Sigmoid colon (tissue), 7 donors: ENCODE data around the gene DHX16. TPM values are rescaled to one million over a fixed set of nuclear protein-coding genes. Genes with fewer than 3 reads are reported as not detected.

ENCODE experiments used
- DNase-seq: peaks from one replicate; pipeline ENCODE4 v3.0.0-alpha.2; 2019
- H3K27ac ChIP-seq, 4 donors: fragments of 200-600 bp; sonication (generic); one replicate each; pipeline ENCODE4 v1.5.1; 2016 to 2019; ENCODE audit warnings: mild to moderate bottlenecking in 1 of 4
- H3K27me3 ChIP-seq, 3 donors: fragments of 200-600 bp; sonication (generic); one replicate each; pipeline ENCODE4 v1.5.1; 2019; ENCODE audit warnings: mild to moderate bottlenecking in 1 of 3
- H3K36me3 ChIP-seq, 4 donors: fragments of 200-600 bp; sonication (generic); one replicate each; pipeline ENCODE4 v1.5.1; 2016 to 2019
- H3K4me1 ChIP-seq, 4 donors: fragments of 200-600 bp; sonication (generic); one replicate each; pipeline ENCODE4 v1.5.1; 2017 to 2019
- H3K4me3 ChIP-seq, 4 donors: fragments of 200-600 bp; sonication (generic); one replicate each; pipeline ENCODE4 v1.5.1; 2017 to 2019; ENCODE audit warnings: mild to moderate bottlenecking in 2 of 4, moderate library complexity in 1 of 4
- H3K9me3 ChIP-seq, 4 donors: fragments of 200-600 bp in 3 of 4; sonication (generic) in 3 of 4; one replicate each; pipeline versions ENCODE4 v1.5.1 to v1.6.1; 2013 to 2019
- EP300 ChIP-seq, 4 donors: sonication (generic); formaldehyde crosslinking; IDR thresholded peaks; one replicate each; pipeline ENCODE4 v1.6.1; 2017; ENCODE audit warnings: antibody characterized with exemption in 4 of 4
- POLR2A ChIP-seq, 2 donors: fragments of 450-650 bp; IDR thresholded peaks; one replicate each; pipeline ENCODE4 v1.6.1; 2016; ENCODE audit warnings: antibody characterized with exemption in 2 of 2, mild to moderate bottlenecking in 2 of 2, moderate library complexity in 2 of 2
- POLR2AphosphoS5 ChIP-seq, 4 donors: sonication (generic); formaldehyde crosslinking; IDR thresholded peaks; one replicate each; pipeline ENCODE4 v1.6.1; 2017; ENCODE audit warnings: antibody characterized with exemption in 4 of 4
- WGBS, 2 donors: extraction: QIAGEN DNeasy Blood & Tissue Kit; methylation state at CpG; one replicate each; pipeline ENCODE4 v1.1.7; 2013; 5-methylcytosine and 5-hydroxymethylcytosine counted together
- intact Hi-C: fragments of 100-400 bp; cut with DNase I; formaldehyde crosslinking; loops from one replicate; pipeline ENCODE4 v1.15.1; 2023
- polyA plus RNA-seq, 3 donors: library from polyadenylated mRNA; stranded (reverse); fragments of 200-250 nt; gene quantifications; one replicate each; pipeline ENCODE4 v1.2.3, GENCODE V29; 2013
- total RNA-seq, 4 donors: library from RNA; depleted of rRNA; stranded (reverse); fragments of >200 nt; gene quantifications; one replicate each; pipeline ENCODE4 v1.1.0, GENCODE V29; 2016
- TF ChIP-seq, protein P1 (sequence below), 4 experiments: fragments of 450-650 bp in 3 of 4; fragments of 200-600 bp in 1 of 4; IDR thresholded peaks; one replicate each; pipeline ENCODE4 v1.5.1; 2016 to 2019; ENCODE audit warnings: antibody characterized with exemption in 4 of 4, mild to moderate bottlenecking in 3 of 4, moderate library complexity in 2 of 4
- donor health status: healthy with polysubstance abuse.
- donor health status: Bipolar disorder and iron deficiency.
- donor health status: healthy.

DHX16 gene
- total and polyA plus RNA-seq, 7 donors = 18.0 to 34.2 (median 22.3) TPM

DNA sequence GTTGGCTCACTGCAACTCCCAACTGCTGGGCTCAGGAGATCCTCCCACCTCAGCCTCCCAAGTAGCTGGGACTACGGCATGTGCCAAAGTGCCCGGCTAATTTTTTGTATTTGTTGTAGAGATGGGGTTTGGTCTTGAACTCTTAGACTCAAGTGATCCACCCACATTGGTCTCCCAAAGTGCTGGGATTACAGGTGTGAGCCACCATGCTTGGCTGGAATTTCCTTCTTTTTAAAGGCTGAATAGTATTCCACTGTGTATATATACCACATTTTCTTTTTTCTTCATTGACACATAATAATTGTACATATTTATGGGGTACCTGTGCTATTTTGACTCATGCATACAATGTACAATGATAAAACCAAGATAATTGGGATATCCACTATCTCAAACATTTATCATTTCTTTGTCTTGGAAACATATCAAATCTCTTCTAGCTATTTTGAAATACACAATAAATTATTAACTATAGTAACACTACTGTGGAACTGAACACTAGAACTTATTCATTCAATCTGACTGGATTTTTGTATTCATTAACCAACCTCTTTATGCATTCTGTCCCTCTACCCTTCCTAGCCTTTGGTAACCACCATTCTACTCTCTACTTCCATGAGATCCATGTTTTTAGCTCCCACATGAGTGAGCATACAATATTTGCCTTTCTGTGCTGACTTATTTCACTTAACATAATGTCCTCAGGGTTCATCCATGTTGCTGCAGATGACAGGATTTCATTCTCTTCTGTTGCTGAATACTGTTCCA is 36.5 kb upstream of the DHX16 start:
- TF ChIP-seq, protein P1, sequence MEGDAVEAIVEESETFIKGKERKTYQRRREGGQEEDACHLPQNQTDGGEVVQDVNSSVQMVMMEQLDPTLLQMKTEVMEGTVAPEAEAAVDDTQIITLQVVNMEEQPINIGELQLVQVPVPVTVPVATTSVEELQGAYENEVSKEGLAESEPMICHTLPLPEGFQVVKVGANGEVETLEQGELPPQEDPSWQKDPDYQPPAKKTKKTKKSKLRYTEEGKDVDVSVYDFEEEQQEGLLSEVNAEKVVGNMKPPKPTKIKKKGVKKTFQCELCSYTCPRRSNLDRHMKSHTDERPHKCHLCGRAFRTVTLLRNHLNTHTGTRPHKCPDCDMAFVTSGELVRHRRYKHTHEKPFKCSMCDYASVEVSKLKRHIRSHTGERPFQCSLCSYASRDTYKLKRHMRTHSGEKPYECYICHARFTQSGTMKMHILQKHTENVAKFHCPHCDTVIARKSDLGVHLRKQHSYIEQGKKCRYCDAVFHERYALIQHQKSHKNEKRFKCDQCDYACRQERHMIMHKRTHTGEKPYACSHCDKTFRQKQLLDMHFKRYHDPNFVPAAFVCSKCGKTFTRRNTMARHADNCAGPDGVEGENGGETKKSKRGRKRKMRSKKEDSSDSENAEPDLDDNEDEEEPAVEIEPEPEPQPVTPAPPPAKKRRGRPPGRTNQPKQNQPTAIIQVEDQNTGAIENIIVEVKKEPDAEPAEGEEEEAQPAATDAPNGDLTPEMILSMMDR (IDR thresholded peaks at IDR 0.05) = no peak
- TF ChIP-seq POLR2A (IDR thresholded peaks at IDR 0.05) = no peak
- no peak for TF ChIP-seq POLR2AphosphoS5 (IDR thresholded peaks at IDR 0.05)
- no peak for TF ChIP-seq EP300 (IDR thresholded peaks at IDR 0.05)
- intact Hi-C loops = no loop called here
- H3K27ac ChIP-seq = no peak overlapping the region
- no peaks in the 10 kb centered on the region for H3K9me3 ChIP-seq
- no peaks in the 10 kb centered on the region for H3K27me3 ChIP-seq
- no peak for DNase-seq
- H3K36me3 ChIP-seq = peaks cover 25 to 93% (median 34%) of the 10 kb centered on the region in 4 donors
- 96 to 97% methylated on average over 2 of the region's 2 CpGs for WGBS, 2 donors
- no peaks in the 10 kb centered on the region for H3K4me1 ChIP-seq
- no peak overlapping the region for H3K4me3 ChIP-seq

DNA sequence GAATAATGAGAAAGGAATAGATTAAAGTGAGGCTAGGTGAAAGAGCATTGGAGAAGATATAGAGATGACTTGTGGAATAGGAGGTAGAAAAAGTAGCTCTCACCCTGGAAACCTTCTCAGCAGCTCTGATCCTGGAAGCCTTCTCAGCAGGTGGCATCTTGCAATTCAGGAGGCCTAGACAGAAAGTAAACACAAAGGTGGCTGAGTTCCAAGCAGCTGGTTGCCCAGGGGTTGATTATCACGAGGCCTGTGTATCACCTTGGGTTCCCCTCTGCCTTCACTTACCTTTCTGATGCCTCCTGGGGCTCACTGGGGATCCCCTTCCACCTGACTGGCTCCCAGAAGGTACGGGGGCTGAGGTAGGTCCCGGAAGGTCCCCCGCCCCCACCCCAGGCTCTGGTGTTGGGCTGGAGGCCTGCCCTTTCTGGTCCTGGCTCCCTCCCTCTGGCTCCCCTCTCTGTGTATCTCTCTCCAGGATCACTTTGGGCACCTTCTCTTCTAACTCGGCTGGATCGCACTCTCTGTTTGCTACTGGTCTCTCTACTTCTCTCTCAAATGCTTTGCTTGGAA is 34.6 kb upstream of the DHX16 start:
- Histone ChIP-seq H3K27me3 (no peaks in the 10 kb centered on the region), H3K27ac (no peak overlapping the region), H3K4me3 (no peak overlapping the region), H3K36me3 (peaks cover 15 to 88% (median 24%) of the 10 kb centered on the region in 4 donors), H3K9me3 (no peaks in the 10 kb centered on the region), H3K4me1 (no peaks in the 10 kb centered on the region)
- intact Hi-C loops = no loop called here
- TF ChIP-seq POLR2A (IDR thresholded peaks at IDR 0.05) (no peak), POLR2AphosphoS5 (IDR thresholded peaks at IDR 0.05) (no peak), EP300 (IDR thresholded peaks at IDR 0.05) (no peak)
- TF ChIP-seq, protein P1 (IDR thresholded peaks at IDR 0.05) = no peak
- 51 to 77% methylated on average over 6 of the region's 6 CpGs for WGBS, 2 donors
- DNase-seq = no peak

DNA sequence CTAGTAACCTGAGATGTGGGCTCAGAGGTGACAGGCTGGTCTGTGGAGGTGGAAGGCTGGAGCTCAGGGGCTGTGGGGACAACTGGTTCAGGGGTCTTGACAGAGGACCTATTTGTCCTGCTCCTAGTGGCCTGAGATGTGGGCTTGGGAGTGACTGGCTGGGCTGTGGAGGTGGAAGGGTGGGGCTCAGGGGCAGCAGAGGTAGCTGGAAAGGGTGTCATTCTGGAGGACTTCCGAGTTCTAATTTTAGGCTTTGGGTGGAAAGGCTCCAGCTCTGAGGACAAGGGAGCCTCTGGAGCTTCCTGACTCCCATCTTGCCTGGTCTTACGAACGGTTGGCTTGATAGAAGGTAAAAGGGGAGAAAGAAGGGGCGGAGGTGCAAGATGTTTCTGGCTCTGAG is 32.8 kb upstream of the DHX16 start:
- no peak for TF ChIP-seq POLR2AphosphoS5 (IDR thresholded peaks at IDR 0.05)
- TF ChIP-seq, protein P1 (IDR thresholded peaks at IDR 0.05) = no peak
- no peak for TF ChIP-seq POLR2A (IDR thresholded peaks at IDR 0.05)
- no peak for TF ChIP-seq EP300 (IDR thresholded peaks at IDR 0.05)
- Histone ChIP-seq H3K36me3 (peaks cover 3 to 80% (median 16%) of the 10 kb centered on the region in 4 donors), H3K27me3 (no peaks in the 10 kb centered on the region), H3K27ac (no peak overlapping the region), H3K9me3 (no peaks in the 10 kb centered on the region), H3K4me1 (no peaks in the 10 kb centered on the region), H3K4me3 (no peak overlapping the region)
- intact Hi-C loops = no loop called here
- DNase-seq = no peak
- WGBS, 2 donors = 98% methylated on average over 4 of the region's 4 CpGs

DNA sequence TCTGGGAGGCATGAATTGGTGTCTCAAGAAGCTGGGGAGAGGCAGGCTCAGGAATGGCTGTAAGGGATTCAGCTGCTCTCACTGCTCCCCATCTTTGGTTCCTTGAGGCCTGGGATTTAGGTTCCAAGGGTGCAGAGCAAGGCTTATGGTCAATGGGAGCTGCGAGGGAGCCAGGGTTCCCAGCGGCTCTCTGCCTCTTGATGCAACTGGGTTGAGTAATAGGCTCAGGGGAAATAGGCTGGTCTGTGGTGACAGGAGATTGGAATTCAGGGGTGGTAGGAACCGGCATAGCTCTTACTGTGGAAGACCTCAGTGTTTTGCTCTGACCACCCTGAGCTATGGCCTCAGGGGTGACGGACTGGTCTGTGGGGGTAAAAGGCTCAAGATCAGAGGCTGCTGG is 31.0 kb upstream of the DHX16 start:
- no peak for DNase-seq

More for the DNA sequence above, 31.0 kb upstream of the DHX16 start:
- Histone ChIP-seq H3K27ac (no peak overlapping the region), H3K36me3 (peaks cover 0 to 80% (median 14%) of the 10 kb centered on the region in 4 donors), H3K27me3 (no peaks in the 10 kb centered on the region), H3K4me3 (no peak overlapping the region), H3K4me1 (no peaks in the 10 kb centered on the region), H3K9me3 (no peaks in the 10 kb centered on the region)
- no peak for TF ChIP-seq EP300 (IDR thresholded peaks at IDR 0.05)
- no peak for TF ChIP-seq POLR2A (IDR thresholded peaks at IDR 0.05)
- TF ChIP-seq POLR2AphosphoS5 (IDR thresholded peaks at IDR 0.05) = no peak
- TF ChIP-seq, protein P1 (IDR thresholded peaks at IDR 0.05) = no peak
- intact Hi-C loops = no loop called here
- WGBS, 2 donors = 90 to 96% methylated on average over 4 of the region's 4 CpGs
